Osteoblast (primary cell): ENCODE results near the gene SPRR4. TPM values are rescaled to one million over a fixed set of nuclear protein-coding genes. Genes with fewer than 3 reads are reported as not detected.
A peak's percentile ranks its signal among the peaks of the same experiment; 100 is the strongest.

Experiments used
- DNase-seq: peaks from one replicate; pipeline ENCODE4 v3.0.0; 2011; ENCODE audit warnings: low spot score, mixed read lengths; ENCODE audit not compliant: insufficient read length; ENCODE audit errors: missing footprints
- H2AFZ ChIP-seq: 2 replicates; pipeline ENCODE4 v1.6.0; 2011; ENCODE audit warnings: mild to moderate bottlenecking, low read length
- H3K27ac ChIP-seq: 2 replicates; pipeline ENCODE4 v1.5.1; 2011; ENCODE audit warnings: mild to moderate bottlenecking, low read depth, low read length, moderate library complexity
- H3K27me3 ChIP-seq: 2 replicates; pipeline ENCODE4 v1.6.0; 2012; ENCODE audit warnings: mild to moderate bottlenecking, control low read depth, inconsistent platforms, low read length, moderate library complexity; ENCODE audit not compliant: insufficient read depth
- H3K36me3 ChIP-seq: 2 replicates; pipeline ENCODE4 v1.5.1; 2011; ENCODE audit warnings: mild to moderate bottlenecking, low read length, control low read depth, moderate library complexity; ENCODE audit not compliant: insufficient read depth
- H3K4me1 ChIP-seq: 2 replicates; pipeline ENCODE4 v1.5.1; 2011; ENCODE audit warnings: mild to moderate bottlenecking, low read length, control low read depth, moderate library complexity; ENCODE audit not compliant: insufficient read depth
- H3K4me2 ChIP-seq: 2 replicates; pipeline ENCODE4 v1.6.0; 2011; ENCODE audit warnings: mild to moderate bottlenecking, low read length; ENCODE audit not compliant: insufficient read depth
- H3K4me3 ChIP-seq: fragments of 200-600 bp; sonication (generic); 3 replicates; pipeline ENCODE4 v1.5.1; 2012; ENCODE audit warnings: mild to moderate bottlenecking, low read length, inconsistent platforms; ENCODE audit not compliant: insufficient read depth
- H3K79me2 ChIP-seq: 2 replicates; pipeline ENCODE4 v1.6.0; 2012; ENCODE audit warnings: mild to moderate bottlenecking, low read length, control low read depth, inconsistent platforms; ENCODE audit not compliant: insufficient read depth
- H3K9me3 ChIP-seq: 2 replicates; pipeline ENCODE4 v1.5.1; 2011; ENCODE audit warnings: low read depth, low read length, control low read depth
- H4K20me1 ChIP-seq: 2 replicates; pipeline ENCODE4 v1.6.0; 2012; ENCODE audit warnings: mild to moderate bottlenecking, low read length, control low read depth; ENCODE audit not compliant: insufficient read depth
- CTCF ChIP-seq: IDR thresholded peaks from 2 replicates; pipeline ENCODE4 v1.5.1; 2011; ENCODE audit warnings: mild to moderate bottlenecking, low read depth, low read length, moderate library complexity; ENCODE audit errors: extremely low read depth
- total RNA-seq: library from RNA; depleted of rRNA; stranded (reverse); fragments of >200 nt; gene quantifications from 2 replicates; pipeline ENCODE4 v1.2.3, GENCODE V29; 2012

Gene SPRR4
- total RNA-seq, 1 donor: not detected

GRCh38 chr1:152980676-152981075, 10.2 kb downstream of the SPRR4 start:
- H4K20me1 ChIP-seq: no peaks in the 10 kb centered on the region
- H3K4me3 ChIP-seq: no peak overlapping the region
- no peak for TF ChIP-seq CTCF
- no peaks in the 10 kb centered on the region for H3K79me2 ChIP-seq
- H3K27ac ChIP-seq: no peak overlapping the region
- no peaks in the 10 kb centered on the region for H3K9me3 ChIP-seq
- no peak overlapping the region for H2AFZ ChIP-seq
- no peaks in the 10 kb centered on the region for H3K27me3 ChIP-seq
- DNase-seq: no peak
- H3K36me3 ChIP-seq: no peaks in the 10 kb centered on the region
- H3K4me2 ChIP-seq: no peak overlapping the region
- no peaks in the 10 kb centered on the region for H3K4me1 ChIP-seq

- no peak overlapping the region for H3K4me3 ChIP-seq
- H3K36me3 ChIP-seq: no peaks in the 10 kb centered on the region
- no peak overlapping the region for H3K27ac ChIP-seq
- H3K4me2 ChIP-seq: no peak overlapping the region
- H4K20me1 ChIP-seq: no peaks in the 10 kb centered on the region
- no peaks in the 10 kb centered on the region for H3K27me3 ChIP-seq
- no peaks in the 10 kb centered on the region for H3K4me1 ChIP-seq
- TF ChIP-seq CTCF: no peak
- peak; percentile 26 for DNase-seq
- no peak overlapping the region for H2AFZ ChIP-seq
- H3K9me3 ChIP-seq: no peaks in the 10 kb centered on the region
- no peaks in the 10 kb centered on the region for H3K79me2 ChIP-seq
These were observed 10.9 kb downstream of the SPRR4 start for GRCh38 chr1:152981146-152981871.

- no peak for TF ChIP-seq CTCF
- Histone ChIP-seq H3K4me2 (no peak overlapping the region), H2AFZ (no peak overlapping the region), H3K9me3 (no peaks in the 10 kb centered on the region), H3K27me3 (no peaks in the 10 kb centered on the region), H4K20me1 (no peaks in the 10 kb centered on the region), H3K4me3 (no peak overlapping the region), H3K27ac (no peak overlapping the region), H3K79me2 (no peaks in the 10 kb centered on the region), H3K36me3 (no peaks in the 10 kb centered on the region), H3K4me1 (no peaks in the 10 kb centered on the region)
- no peak for DNase-seq
These were observed 11.6 kb downstream of the SPRR4 start for GRCh38 chr1:152982076-152982475.

- no peaks in the 10 kb centered on the region for H3K27me3 ChIP-seq
- no peak overlapping the region for H2AFZ ChIP-seq
- H3K27ac ChIP-seq: no peak overlapping the region
- no peak overlapping the region for H3K4me3 ChIP-seq
- H3K36me3 ChIP-seq: no peaks in the 10 kb centered on the region
- H3K9me3 ChIP-seq: no peaks in the 10 kb centered on the region
- no peak for DNase-seq
- no peak for TF ChIP-seq CTCF
- no peak overlapping the region for H3K4me2 ChIP-seq
- H3K79me2 ChIP-seq: no peaks in the 10 kb centered on the region
- no peaks in the 10 kb centered on the region for H4K20me1 ChIP-seq
- no peaks in the 10 kb centered on the region for H3K4me1 ChIP-seq
These were observed 12.8 kb downstream of the SPRR4 start for GRCh38 chr1:152983234-152983633.
